GM19467 (cell line): ENCODE results near the gene ZNF445.
"Not testable (repeated sequence)": the region's sequence is repeated elsewhere in the genome, so short reads cannot be mapped to it uniquely, and the experiment has no call there.

Source experiments
- ATAC-seq: cut with Tn5 transposase; IDR thresholded peaks from one replicate; pipeline ENCODE4 v1.9.1; 2021; ENCODE audit warnings: mild to moderate bottlenecking, moderate library complexity; ENCODE audit not compliant: unreplicated experiment

The ZNF445 gene

DNA sequence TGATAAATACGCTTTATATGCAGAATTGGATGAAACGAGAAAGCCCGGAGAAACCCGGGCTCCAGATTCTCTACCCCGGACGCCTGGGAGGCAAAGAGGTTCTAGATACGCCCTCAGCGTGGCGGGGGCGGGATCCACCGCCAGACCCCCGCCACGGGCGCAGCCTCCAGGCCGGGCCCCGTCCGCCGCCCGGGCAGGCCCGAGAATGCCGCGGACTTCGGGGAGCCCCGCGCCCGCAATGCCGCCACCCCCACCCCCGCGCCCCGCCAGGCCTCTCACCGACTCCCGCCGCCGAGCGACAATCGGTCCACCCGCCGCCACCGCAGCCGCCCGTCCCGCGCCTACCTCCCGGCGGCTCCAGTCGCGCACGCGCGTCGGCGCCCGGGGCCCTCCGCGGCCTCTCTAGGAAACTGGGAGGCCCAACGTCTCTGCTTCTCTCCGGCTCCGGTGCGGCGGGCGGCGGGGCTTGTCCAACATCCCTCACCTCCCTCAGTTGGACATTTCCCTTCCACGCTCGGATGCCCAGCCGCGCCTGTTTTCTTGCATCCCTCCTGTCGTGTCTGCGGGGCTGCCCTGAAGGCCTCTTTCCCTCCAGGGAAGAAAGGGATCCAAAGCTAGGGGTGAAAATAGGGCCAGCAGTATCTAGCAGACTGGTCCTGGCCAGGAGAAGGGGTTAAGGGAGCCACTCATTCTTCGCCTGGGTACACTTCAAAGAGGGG, at the start of gene ZNF445:
ZNF445 (minus strand) TSS at position 359 of the 719 bp plus-strand sequence. CDS start 22,121 bp downstream, outside the sequence.
- ATAC-seq = peak; percentile 83

DNA sequence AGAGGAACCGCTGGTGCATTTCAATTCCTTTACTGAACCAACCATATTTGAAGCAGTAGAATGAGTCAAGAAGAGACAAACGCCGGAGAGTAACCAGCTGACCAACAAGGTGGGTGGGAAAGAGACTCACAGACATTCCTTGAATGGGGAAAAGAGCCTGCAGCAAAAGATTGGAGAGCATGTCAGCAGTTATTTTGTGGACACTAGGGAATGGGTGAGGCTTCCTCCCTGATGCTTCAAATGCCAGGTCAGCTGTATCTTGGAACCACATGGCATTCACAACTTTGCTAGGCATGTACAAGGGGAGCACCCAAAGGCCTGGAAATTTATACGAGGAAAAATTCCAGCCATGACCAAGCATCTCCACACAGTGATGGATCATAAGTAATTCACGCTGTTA, 47.6 kb upstream of the ZNF445 start:
- ATAC-seq = no peak

DNA sequence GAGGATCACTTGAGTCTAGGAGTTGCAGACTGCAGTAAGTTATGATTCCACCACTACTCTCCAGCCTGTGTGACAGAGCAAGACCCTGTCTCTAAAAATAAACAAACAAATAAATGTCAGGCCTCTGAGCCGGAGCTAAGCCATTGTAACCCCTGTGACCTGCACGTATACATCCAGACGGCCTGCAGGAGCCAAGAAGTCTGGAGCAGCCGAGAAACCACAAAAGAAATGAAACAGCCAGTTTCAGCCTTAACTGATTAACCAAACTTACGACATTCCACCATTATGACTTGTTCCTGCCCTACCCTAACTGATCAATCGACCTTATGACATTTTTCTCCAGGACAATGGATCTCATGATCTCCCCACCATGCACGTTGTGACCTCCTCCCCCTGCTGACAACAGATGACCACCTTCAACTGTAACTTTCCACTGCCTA, 45.0 kb upstream of the ZNF445 start:
- no peak for ATAC-seq

DNA sequence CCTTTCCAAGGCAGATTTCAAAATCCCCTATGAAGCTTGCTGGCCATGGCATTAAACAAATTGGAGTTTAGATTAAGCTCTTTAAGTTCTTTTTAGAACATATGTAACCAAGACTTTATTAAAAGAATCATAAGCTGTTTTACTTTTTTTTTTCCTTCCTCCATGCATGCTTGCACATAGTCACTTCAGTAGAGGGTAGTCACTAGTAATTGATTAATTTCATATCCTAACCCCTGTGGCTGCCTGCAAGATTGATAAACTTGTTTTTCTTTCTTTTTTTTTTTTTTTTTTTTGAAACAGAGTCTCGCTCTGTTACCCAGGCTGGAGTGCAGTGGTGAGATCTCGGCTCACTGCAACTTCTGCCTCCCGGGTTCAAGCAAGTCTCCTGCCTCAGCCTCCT, 44.3 kb upstream of the ZNF445 start:
- ATAC-seq = no peak

DNA sequence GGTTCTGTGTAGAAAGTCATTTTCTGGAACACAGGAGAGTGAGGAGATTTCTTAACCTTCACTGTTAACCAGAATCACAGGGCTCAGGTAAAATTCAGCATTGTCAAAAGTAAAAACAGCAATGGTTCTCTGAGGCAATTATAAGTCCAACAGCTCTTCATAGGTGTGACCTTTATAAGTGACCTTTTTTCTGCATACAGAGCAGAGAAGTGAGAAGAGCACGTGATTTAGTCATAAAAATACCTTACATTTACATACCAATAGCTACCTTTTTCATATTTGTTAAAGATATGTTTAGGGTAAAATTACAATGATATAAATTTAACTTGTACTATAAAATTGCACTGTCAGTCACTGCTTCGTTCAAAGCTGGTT, 41.3 kb upstream of the ZNF445 start:
- ATAC-seq = no peak

DNA sequence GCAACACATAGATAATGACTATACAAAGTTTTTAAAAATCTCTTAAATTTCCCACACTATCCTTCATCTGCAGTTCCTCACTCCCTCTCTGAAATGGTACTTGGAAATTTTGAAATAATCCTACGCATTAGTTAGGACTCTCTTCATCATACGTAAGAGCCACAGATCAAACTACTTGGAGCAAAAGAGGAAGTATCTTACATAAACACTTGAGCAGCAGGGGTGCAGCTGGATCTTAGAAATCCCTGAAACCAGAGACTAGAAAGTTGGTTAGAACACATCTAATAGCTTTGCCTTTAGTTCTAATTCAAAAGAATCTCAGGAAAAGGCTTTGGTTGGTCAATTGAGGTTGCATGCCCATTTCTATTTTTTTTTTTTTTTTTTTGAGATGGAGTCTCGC, 38.8 kb upstream of the ZNF445 start:
- ATAC-seq = no peak

DNA sequence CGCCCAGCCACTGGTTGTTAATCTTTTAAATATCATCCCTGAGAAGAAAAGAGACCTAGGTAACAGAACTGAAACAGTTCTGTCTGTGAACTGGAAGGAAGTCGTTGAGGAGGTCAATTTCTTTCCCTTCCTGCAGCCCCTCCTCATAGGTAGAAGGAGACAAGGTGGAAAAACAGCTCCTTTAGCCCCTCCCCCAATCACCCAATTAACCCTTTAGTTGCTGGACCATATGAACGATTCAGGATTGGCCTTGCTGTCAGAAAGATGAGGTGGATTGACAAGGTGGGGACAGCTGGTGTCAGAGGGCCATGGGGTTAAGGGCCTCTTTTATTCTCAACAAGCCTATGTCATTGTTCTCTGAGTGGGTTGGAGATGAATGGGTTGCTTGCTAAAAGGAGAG, 36.0 kb upstream of the ZNF445 start:
- ATAC-seq = no peak

DNA sequence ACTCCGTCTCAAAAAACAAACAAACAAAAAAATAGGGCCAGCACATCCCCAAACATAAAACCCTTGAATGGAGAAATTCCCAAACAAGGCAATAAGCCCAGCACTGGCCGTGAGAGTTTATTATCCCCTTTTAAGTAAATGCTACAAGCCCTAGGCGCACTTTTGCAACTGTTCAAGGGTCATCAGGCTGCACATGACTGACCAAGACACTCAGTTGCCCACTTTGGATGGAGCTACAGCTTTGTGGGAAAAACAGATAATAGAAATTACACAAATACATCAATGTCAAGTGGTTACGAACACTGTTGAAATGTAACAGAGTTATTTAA, 33.7 kb upstream of the ZNF445 start:
- no peak for ATAC-seq

DNA sequence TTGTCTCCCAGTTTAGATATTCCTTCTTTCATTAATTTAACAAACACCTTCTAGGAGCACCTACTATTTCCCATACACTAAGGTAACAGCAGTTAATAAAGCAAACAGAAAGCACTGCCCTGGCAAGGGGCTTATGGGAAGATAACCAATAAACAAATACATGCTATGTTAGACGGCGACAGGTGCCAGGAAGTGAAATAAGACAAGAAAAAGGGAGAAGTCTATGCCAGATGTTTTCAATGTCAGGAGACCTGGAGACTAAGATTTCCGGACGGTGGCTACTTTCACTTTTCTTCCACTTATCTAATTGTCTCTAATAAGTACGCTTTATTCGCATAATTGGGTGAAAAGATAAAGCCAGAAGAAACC, 32.5 kb upstream of the ZNF445 start:
- ATAC-seq = peak; percentile 49

DNA sequence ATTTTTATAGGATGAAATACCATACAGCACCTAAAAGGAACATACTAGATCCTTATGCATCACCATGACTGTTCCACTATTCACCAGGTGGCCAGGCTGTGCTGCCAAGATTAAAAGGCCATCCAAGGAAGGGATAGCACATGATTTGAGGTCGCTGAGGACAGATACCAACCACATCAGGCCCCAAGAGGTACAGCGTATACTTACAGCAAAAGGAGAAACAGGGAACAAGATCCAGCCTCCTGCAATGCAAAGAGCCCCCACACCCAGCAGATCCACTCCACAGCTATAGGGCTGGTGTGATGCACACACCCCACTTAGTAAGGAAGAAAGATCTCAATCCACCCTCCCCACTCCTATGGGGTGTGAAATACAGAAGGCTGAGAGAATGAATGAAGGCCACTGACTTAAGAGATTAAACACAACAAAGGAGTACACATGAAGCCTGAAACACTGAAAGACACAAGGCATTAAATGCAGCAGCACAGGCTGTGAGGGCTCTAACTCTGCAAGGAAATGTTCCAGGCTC, 32.0 kb upstream of the ZNF445 start:
- no peak for ATAC-seq

DNA sequence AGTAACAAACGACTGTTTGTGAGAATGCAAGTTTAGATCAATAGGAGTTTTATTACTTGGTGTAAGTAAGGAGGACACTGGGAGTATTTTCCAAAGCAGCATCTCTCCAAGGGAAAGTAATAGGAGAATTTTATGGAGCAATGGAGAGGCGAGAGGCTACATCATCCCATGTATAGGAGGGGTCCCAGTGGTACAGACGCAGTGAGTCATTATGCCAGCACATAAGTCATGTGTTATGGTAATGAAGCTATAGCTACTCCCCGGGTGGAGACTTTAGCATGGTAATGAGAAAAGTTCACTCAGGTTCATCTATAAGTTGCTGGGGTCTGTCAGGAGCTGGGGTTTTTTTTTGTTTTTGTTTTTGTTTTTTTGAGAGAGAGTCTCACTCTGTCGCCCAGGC, 29.5 kb upstream of the ZNF445 start:
- ATAC-seq = no peak

DNA sequence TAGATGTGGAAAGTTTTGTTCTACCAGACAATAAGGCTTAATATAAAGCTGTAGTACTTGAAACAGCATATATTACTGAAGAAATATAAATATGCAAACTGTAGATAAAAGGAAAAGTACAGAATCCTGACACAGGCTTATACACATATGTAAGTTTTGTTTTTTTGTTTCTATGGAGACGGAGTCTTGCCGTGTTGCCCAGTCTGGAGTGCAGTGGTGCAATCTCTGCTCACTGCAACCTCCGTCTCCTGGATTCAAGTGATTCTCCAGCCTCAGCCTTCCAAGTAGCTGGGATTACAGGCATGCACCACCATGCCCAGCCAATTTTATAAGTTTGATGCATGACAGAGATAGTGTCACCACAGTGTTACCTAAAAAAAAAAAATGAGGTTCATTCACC, 29.1 kb upstream of the ZNF445 start:
- ATAC-seq = no peak

DNA sequence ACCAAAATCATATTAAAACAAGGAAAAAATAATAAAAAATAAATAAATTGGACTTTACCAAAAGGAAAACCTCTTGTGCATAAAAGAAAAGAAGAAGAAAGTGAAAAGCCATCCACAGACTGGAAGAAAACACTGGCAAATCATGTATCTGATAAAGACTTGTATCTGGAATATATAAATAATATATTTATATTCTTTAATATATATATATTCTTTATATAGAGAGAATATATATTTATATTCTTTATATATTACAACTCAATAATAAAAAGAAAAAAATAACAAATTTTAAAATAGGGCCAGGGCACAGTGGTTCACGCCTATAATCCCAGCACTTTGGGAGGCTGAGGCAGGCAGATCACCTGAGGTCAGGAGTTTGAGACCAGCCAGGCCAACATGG, 27.1 kb upstream of the ZNF445 start:
- no peak for ATAC-seq

DNA sequence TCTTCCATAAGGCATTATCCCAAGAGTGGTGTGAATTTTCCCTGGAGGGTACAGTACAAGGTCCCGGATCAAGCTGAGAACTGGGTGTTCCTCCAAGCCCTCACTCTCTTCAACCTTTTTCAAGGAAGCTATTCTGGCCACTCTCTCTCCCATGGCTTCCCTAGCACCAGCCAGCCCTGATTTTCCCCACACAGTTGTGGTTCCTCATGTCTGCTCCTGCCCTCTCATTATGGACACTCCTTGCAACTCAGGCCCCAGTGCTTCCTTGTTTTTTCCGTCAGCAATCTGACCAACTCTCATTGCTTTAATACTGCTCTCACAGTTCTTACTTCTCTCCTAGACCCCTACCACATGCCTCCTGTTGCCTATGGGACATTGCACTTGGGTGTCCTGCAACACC, 25.7 kb upstream of the ZNF445 start:
- ATAC-seq = not testable (repeated sequence)

DNA sequence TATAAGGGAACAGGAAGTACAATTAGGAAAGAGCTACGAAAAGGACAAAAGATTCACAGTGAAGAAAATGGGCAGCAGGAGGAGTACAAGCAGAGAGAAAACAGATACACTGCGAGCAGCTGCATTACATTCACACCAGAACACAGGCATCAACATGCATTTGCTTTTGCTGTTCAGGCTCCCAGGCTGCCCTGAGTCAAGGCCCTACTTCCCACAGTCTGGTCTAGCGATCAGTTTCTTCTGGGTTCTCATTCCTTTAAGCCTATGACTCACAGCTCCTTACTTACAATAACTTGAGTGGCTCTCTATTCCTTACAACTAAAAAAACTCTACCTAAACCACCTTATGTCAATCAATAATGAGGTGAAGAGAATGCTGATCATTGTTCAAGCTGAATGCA, 24.5 kb upstream of the ZNF445 start:
- ATAC-seq = no peak

DNA sequence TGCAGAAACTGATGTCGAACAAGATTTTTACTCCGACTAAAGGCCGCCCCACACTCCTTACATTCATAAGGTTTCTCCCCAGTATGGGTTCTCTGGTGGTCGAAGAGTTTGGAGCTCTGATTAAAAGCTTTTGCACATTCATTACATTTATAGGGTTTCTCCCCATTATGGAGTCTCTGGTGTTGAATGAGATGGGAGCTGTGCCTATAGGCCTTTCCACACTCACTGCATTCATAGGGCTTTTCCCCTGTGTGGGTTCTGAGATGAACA, 22.4 kb upstream of the ZNF445 start:
- ATAC-seq = not testable (repeated sequence)

DNA sequence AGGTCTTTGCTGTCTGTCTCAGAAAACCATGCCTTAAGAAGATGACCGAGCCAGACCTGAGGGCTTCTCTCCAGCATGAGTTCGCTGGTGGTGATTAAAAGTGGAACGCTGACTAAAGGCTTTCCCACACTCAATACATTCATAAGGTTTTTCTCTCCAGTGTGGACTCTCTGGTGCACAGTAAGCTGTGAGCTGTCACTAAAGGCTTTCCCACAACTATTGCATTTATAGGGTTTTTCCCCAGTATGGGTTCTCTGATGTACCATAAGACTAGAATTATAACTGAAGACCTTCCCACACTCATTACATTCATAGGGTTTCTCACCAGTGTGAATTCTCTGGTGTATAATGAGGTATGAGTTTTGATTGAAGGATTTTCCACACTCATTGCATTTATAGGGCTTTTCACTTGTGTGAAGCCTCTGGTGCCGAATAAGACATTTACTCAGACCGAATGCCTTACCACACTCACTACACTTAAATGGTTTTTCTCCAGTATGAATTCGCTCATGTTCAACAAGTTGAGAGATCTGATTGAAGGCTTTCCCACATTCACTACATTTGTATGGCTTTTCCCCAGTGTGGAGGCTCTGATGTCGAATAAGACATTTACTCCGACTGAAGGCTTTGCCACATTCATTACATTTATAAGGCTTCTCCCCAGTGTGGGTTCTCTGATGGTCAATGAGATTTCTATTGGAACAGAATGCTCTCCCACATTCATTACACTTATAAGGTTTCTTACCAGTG, 21.9 kb upstream of the ZNF445 start:
- no peak for ATAC-seq

DNA sequence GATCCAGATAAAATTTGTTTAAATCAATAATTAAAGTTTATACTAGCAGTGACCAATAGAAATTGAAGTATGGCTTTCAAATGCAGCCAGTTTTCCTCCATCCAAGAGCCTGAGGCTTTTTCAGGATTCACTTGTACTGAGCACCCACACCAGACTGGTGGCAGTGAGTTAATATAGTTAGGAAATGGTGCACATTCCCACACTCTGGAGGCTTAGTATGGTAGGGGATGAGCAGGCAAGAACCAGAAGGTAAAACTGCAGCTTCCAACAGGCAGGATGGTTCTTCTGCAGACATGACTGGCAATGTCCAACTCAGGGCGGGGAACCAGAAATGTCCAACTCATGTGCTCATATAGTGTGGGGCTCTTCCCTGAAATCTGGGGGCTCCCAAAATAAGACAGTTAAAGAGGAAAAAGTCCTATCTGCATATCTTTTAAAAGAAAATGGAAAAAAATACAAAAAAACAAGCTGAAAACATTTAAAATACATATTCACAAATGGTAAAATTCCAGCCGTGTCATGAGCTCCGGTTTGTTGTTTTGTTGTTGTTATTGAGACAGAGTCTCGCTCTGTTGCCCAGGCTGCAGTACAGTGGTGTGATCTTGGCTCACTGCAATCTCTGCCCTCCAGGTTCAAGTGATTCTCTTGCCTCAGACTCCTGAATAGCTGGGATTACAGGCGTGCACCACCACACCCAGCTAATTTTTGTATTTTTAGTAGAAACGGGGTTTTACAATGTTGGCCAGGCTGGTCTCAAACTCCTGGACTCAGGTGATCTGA, 18.4 kb upstream of the ZNF445 start:
- no peak for ATAC-seq

DNA sequence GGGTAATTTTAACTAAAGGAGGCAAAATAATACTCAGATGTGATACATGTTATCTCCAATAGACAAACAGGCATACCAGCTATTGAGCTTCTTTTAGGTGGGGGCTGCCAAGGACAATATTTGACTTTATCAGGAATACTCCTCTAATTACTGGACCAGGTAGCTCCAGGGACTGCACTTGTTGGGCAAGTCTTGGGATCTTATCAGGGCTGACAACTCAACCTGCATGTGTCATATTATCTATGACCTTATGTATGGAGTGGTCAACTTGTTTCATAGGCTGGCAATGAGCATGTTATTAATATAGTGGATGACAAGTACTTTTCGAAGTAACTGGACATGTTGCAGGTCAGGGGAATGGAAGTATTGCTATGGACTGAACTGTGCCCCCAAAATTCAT, 15.0 kb upstream of the ZNF445 start:
- no peak for ATAC-seq

DNA sequence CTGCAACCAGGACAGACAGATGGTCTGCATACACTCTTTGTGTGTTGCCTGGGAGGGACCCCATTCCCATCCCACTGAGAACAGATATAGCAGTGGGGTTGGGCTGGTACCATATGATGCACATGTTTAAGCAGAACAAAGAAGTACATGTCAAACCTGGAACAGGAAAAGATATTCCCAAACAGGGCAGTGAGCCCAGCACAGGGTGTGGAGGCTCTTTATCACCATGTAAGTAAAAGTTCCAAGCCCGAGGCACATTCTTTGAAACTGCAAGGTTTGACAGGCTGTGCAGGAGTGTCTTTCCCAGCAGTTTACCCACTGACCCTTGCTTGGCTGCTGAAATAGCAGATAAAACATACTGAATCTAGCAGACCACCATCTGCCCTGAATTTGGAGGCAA, 5.3 kb upstream of the ZNF445 start:
- no peak for ATAC-seq

DNA sequence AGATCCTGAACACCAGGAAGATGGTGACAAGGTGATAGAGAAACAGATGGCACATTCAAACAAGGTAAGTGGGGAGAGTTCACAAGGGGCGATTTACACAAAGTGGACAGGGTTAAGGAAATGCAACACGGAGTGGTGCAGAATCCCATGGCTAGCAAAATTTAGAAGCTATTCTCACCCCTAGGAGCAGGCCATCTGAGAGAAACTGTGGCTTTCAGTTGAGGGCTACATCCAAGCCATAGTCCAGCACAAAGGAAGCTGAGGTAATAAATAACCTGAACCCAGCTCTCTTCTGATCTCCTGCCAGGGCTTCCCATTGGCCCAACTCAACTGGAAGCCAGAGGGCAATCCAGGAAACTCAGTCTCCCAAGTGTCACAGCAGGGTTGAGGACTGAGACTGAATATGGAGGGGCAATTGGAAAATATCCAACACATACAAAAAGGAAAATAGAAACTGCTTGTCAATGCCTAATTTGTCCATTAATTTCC, 1.2 kb upstream of the ZNF445 start:
- ATAC-seq = no peak

DNA sequence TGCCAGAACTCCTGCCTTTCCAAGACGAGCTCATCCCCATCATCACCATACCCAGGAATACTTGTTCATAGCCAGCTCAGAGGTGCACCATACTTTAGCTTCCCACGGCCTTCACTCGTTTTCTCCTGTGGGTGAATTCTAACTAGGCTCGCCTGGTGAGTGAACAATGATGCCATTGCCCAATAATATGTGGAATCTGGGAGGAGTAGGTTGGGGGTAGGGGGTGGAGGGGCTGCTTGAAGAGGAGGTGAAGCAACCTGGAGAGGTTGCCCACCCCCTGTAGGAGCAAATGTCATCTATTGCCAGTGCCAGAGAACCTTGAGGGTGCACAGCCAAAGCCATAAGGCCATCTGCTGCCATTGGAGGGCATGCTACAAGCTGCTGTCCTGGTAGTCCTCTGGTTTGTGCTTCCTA, 592 bp upstream of the ZNF445 start:
- no peak for ATAC-seq
